ENCODE measurements around the gene OPCML. TPM values are rescaled to one million over a fixed set of nuclear protein-coding genes. Genes with fewer than 3 reads are reported as not detected.

OPCML gene
- total RNA-seq, 2 experiments from 2014 or later, result not detected

DNA sequence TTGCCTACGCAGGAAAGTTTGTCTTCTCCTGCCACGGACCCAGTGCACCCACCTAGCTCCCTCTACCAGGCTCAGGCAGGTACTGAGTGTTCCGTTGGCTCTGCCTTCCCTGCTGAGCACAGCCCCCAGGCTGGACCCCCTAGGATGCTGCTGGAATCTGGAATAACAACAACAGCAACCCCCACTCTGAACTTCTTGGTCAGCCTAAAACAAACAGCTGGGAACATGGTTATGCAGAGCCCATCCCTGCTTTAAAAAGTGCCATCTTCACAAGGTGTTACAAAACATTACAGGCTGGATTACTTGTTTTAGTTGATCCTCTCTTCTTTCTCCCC, 1.8 kb downstream of the OPCML start:
- Mint-ChIP-seq H3K4me3 (no peak overlapping the region), H3K36me3 (no peaks in the 10 kb centered on the region), H3K27me3 (peaks cover 26% of the 10 kb centered on the region), H3K27ac (no peak overlapping the region), H3K4me1 (ENCODE audit: low read depth) (no peaks in the 10 kb centered on the region), H3K9me3 (no peaks in the 10 kb centered on the region)
- CTCF ChIA-PET, result no interaction called here
- intact Hi-C loops (cut with micrococcal nuclease), result no loop called here
- DNase-seq, result no peak
- POLR2A ChIA-PET, result no interaction called here

DNA sequence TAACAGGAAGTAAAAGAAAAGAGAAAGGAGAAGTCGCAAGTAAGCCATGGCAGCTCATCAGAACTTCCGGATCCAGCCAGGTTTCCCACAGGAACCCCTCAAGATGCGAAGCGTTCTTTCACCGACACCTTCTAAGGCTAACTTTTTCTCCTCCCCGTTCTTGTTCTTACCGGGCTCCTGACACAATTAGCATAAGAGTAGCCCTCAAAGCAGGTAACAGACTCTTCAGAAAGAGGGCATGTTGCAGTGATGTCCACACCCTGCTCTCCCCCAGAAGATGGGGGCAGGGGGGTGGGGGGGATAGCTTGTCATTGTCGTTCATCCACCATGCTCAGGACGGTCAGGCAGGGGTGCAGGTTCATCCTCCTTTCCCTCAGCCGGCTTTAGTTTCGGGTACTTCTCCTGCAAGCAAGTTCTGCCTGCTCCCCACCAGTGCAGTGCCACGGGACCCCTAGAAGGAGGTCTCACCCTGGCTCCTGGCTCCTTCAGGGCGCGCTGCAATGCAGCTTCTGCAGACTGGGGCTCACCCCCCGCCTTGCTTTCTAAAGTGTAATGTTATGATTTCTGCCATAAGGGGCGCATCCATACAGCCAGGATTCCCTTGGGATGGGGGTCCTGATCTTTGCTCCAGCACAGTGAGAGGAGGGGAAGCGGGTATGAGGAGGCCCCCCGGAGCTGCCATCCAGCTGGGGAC, 2.3 kb downstream of the OPCML start:
- Mint-ChIP-seq H3K4me1 (ENCODE audit: low read depth) (no peaks in the 10 kb centered on the region), H3K36me3 (no peaks in the 10 kb centered on the region), H3K9me3 (no peaks in the 10 kb centered on the region), H3K27me3 (peaks cover 26% of the 10 kb centered on the region), H3K4me3 (no peak overlapping the region), H3K27ac (no peak overlapping the region)
- ChIA-PET CTCF (no interaction called here), POLR2A (no interaction called here)
- DNase-seq, result no peak
- intact Hi-C loops (cut with micrococcal nuclease), result no loop called here

DNA sequence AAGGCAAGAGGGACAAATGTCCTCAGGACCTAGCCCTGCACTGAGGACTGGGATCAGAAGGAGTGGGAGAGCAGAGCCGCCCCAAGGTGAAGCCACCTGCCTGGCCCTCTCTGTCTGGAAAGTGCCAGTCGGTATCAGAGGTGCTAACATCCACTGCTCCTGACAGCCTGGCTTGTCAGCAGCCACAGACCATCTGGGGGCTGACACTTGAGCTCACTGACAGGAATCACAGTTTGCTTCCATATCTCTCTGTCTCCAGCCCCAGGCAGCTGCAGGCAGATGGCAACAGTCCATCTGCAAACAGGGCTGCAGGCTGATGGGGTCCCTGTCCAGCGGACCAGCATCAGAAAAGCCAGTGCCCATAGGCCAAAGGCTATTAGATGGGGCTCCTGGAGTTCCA, 5.5 kb downstream of the OPCML start:
- no peaks in the 10 kb centered on the region for H3K4me1 Mint-ChIP-seq (ENCODE audit: low read depth)
- DNase-seq, result no peak
- CTCF ChIA-PET, result no interaction called here
- POLR2A ChIA-PET, result interaction anchor here (0.5 kb wide), 1 partner anchor 19 kb away, joined by 4 read pairs; no protein-coding TSS in a partner anchor
- H3K4me3 Mint-ChIP-seq, result no peak overlapping the region
- no peaks in the 10 kb centered on the region for H3K9me3 Mint-ChIP-seq
- intact Hi-C loops (cut with micrococcal nuclease), result no loop called here
- H3K36me3 Mint-ChIP-seq, result no peaks in the 10 kb centered on the region
- peaks cover 13% of the 10 kb centered on the region for H3K27me3 Mint-ChIP-seq
- H3K27ac Mint-ChIP-seq, result no peak overlapping the region

DNA sequence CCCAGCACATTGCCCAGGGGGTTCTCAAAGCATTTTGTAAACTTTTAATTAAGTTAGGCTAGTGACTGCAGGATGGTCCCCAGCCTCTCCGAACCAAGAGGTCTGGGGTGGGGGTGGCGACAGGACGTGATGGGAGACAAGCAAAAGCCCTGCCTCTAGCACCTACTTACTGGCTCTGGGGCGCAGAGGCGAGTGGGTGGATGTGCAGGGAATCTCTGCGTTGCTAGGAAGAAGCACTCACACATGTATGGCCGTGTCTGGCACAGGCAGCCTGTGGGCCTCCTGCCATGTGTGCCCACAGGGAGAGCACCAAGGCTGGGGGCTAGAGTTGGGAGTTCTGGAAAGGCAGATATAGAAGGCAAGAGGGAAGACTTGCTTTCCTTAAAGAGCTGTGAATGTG, 6.3 kb downstream of the OPCML start:
- peaks cover 7% of the 10 kb centered on the region for H3K27me3 Mint-ChIP-seq
- intact Hi-C loops (cut with micrococcal nuclease), result no loop called here
- H3K4me1 Mint-ChIP-seq (ENCODE audit: low read depth), result no peaks in the 10 kb centered on the region
- CTCF ChIA-PET, result no interaction called here
- H3K36me3 Mint-ChIP-seq, result no peaks in the 10 kb centered on the region
- POLR2A ChIA-PET, result no interaction called here
- H3K27ac Mint-ChIP-seq, result no peak overlapping the region
- H3K9me3 Mint-ChIP-seq, result no peaks in the 10 kb centered on the region
- no peak overlapping the region for H3K4me3 Mint-ChIP-seq
- DNase-seq, result no peak

DNA sequence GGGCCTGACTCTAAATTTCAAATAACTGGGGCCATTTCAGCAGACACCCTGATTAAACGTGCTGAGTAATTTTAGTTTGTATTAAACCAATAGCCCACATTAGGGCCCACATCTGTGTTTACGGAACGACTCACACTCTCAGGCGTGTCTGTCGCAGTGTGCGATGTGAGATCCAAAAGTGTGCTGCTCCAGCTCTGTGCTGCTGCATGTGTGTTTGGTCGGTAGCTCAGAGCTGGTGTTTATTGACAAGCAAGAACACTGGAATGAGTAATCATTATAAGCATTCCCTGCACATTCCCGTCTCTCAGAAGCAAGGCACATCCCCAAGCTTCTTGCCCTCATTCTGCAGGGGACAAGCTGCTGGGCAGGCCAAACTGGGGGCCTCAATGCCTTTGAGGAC, 7.8 kb downstream of the OPCML start:
- Mint-ChIP-seq H3K27me3 (peaks cover 5% of the 10 kb centered on the region), H3K27ac (no peak overlapping the region), H3K9me3 (no peaks in the 10 kb centered on the region), H3K4me1 (ENCODE audit: low read depth) (no peaks in the 10 kb centered on the region), H3K36me3 (no peaks in the 10 kb centered on the region), H3K4me3 (no peak overlapping the region)
- ChIA-PET CTCF (no interaction called here), POLR2A (no interaction called here)
- intact Hi-C loops (cut with micrococcal nuclease), result no loop called here
- no peak for DNase-seq

DNA sequence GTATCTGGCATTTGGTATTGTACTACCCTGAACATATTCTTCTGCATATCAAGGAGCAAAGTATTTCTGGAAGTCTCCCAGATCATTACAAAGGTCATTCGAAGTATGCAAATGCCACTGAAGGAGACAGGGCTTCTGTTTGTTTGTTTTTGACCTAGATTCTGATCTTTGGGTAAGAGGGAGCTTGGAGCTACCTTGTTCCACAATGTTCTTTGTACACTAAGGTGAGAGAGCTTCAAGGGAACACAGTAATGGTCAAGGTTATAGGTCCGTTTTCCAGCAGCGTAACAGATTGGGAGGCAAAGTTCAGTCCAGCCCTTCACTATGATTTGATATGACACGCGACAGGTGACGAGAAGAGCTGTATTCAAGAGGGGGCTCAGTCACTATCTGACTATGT, 10.0 kb downstream of the OPCML start:
- CTCF ChIA-PET, result no interaction called here
- POLR2A ChIA-PET, result no interaction called here
- Mint-ChIP-seq H3K4me3 (no peak overlapping the region), H3K27ac (no peak overlapping the region), H3K27me3 (no peaks in the 10 kb centered on the region), H3K4me1 (ENCODE audit: low read depth) (no peaks in the 10 kb centered on the region), H3K9me3 (no peaks in the 10 kb centered on the region), H3K36me3 (no peaks in the 10 kb centered on the region)
- no peak for DNase-seq
- intact Hi-C loops (cut with micrococcal nuclease), result no loop called here

DNA sequence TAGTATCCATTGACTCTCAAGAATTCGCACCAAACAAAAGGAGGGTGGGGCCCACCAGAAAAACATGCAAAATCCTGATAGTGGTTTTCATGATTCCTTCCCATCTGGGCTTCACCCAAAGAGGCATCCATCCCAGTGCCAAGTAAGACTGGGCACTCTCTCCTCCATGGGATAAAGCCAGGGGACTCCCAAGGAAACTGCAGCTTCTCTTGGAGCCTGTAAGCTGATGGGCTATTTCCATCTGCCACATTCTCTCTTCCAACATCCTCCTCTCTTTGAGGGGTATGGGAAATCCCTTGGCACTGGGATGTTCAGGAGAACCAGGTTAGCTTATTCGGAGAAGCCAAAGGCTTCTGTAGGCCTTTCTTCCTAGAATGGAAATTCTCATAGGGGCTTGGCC, 10.8 kb downstream of the OPCML start:
- H3K9me3 Mint-ChIP-seq, result no peaks in the 10 kb centered on the region
- POLR2A ChIA-PET, result no interaction called here
- no peaks in the 10 kb centered on the region for H3K27me3 Mint-ChIP-seq
- CTCF ChIA-PET, result no interaction called here
- H3K36me3 Mint-ChIP-seq, result no peaks in the 10 kb centered on the region
- intact Hi-C loops (cut with micrococcal nuclease), result no loop called here
- H3K27ac Mint-ChIP-seq, result no peak overlapping the region
- no peak overlapping the region for H3K4me3 Mint-ChIP-seq
- no peaks in the 10 kb centered on the region for H3K4me1 Mint-ChIP-seq (ENCODE audit: low read depth)
- no peak for DNase-seq

DNA sequence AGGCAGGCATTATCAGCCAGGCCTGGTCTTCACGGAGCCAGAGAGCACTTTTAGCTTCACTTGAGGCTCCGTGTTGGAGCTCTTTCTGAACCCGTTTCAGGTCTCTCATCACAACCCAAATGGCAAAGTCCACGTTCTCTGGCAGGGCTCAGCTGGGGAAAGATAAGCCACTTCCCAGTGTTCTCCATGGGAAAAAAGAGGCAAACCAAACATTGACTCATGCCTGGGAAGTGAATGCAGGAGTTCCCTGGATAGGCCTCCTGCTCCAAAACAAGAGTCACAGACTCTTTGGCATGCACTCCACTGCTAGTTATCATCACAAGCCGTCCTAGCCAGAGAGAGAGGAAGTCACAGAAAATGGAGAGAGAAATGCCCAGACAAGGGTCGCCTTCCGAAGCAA, 11.6 kb downstream of the OPCML start:
- POLR2A ChIA-PET, result no interaction called here

DNA sequence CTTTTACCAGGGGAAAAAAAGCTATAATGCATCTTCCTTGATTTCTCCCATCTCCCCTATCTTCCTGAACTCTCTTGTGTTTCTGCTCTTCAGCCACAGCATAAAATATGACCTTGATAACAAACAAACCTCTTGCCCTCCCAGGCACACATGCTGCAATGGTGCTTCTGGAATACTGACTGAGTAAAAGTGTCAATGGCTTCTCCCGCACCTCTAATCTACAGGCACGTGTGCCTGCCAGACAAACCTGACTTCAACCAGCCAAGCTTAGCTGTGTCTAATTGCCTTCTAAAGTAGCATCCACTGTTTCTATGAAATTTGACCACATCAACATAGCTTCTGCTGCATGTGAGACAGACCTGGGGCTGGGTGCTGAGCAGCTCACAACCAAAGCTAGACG, 12.7 kb downstream of the OPCML start:
- no peaks in the 10 kb centered on the region for H3K9me3 Mint-ChIP-seq
- H3K27ac Mint-ChIP-seq, result no peak overlapping the region
- H3K36me3 Mint-ChIP-seq, result no peaks in the 10 kb centered on the region
- no peak overlapping the region for H3K4me3 Mint-ChIP-seq
- H3K27me3 Mint-ChIP-seq, result no peaks in the 10 kb centered on the region
- POLR2A ChIA-PET, result no interaction called here
- intact Hi-C loops (cut with micrococcal nuclease), result no loop called here
- CTCF ChIA-PET, result interaction anchor here (0.6 kb wide), 1 partner anchor 422 kb away, joined by 3 read pairs; no protein-coding TSS in a partner anchor
- no peak for DNase-seq
- H3K4me1 Mint-ChIP-seq (ENCODE audit: low read depth), result no peaks in the 10 kb centered on the region

More for the DNA sequence above, 11.6 kb downstream of the OPCML start:
- intact Hi-C loops (cut with micrococcal nuclease), result no loop called here
- no peaks in the 10 kb centered on the region for H3K27me3 Mint-ChIP-seq
- CTCF ChIA-PET, result no interaction called here
- no peak overlapping the region for H3K4me3 Mint-ChIP-seq
- H3K36me3 Mint-ChIP-seq, result no peaks in the 10 kb centered on the region
- no peak for DNase-seq
- H3K27ac Mint-ChIP-seq, result no peak overlapping the region
- H3K9me3 Mint-ChIP-seq, result no peaks in the 10 kb centered on the region
- H3K4me1 Mint-ChIP-seq (ENCODE audit: low read depth), result no peaks in the 10 kb centered on the region

DNA sequence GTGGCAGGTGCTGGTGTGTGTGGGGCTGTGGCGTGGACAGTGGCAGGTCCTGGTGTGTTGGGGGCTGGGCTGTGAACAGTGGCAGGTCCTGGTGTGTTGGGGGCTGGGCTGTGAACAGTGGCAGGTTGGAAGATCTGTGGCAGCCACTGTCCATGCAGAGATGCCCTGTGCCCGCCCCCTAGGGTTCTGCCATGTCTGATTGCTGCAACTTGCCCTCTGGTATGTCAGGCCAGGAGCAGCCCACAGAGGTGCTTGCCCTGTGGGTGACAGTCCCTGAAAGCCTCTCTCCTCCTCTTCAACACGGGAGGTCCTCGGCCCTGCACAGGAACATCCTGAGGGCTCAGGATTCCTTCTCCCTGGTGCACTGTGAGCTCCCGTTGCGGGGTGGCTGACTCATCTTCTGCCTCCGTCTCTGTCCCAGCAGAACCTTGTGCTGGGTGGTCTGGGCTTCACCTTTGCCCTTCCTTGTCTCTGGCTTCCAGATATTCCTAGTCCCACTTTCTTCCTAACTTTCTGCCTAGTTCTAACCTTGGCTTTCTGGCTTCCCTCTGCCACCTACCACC, 13.5 kb downstream of the OPCML start:
- intact Hi-C loops (cut with micrococcal nuclease), result no loop called here

DNA sequence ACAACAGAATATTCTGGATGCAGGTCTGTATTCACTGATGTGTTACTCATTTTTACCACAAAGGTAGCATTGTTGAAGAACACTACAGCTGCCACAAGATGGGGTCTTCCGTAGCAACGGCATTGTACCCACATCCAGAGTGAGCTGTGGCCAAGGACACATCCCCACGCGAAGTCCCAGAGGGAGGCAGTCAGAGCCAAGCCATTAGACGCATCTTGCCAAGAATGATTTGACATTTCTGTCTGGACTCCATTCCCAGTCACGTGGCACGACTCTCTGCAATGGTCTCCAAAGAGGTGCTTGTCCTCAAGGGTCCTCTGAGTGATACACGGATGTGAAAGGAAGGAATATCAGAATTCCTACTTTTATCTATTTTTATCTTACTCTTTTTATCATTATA, 15.5 kb downstream of the OPCML start:
- no peaks in the 10 kb centered on the region for H3K4me1 Mint-ChIP-seq (ENCODE audit: low read depth)
- H3K27ac Mint-ChIP-seq, result no peak overlapping the region
- no peak for DNase-seq
- intact Hi-C loops (cut with micrococcal nuclease), result no loop called here
- no peak overlapping the region for H3K4me3 Mint-ChIP-seq
- POLR2A ChIA-PET, result no interaction called here
- H3K36me3 Mint-ChIP-seq, result no peaks in the 10 kb centered on the region
- no peaks in the 10 kb centered on the region for H3K9me3 Mint-ChIP-seq
- no peaks in the 10 kb centered on the region for H3K27me3 Mint-ChIP-seq
- CTCF ChIA-PET, result no interaction called here

More for the DNA sequence above, 13.5 kb downstream of the OPCML start:
- H3K27me3 Mint-ChIP-seq, result no peaks in the 10 kb centered on the region
- H3K27ac Mint-ChIP-seq, result no peak overlapping the region
- no peaks in the 10 kb centered on the region for H3K36me3 Mint-ChIP-seq
- H3K4me3 Mint-ChIP-seq, result no peak overlapping the region
- POLR2A ChIA-PET, result no interaction called here
- DNase-seq, result no peak
- H3K9me3 Mint-ChIP-seq, result no peaks in the 10 kb centered on the region
- no peaks in the 10 kb centered on the region for H3K4me1 Mint-ChIP-seq (ENCODE audit: low read depth)
- CTCF ChIA-PET, result no interaction called here

DNA sequence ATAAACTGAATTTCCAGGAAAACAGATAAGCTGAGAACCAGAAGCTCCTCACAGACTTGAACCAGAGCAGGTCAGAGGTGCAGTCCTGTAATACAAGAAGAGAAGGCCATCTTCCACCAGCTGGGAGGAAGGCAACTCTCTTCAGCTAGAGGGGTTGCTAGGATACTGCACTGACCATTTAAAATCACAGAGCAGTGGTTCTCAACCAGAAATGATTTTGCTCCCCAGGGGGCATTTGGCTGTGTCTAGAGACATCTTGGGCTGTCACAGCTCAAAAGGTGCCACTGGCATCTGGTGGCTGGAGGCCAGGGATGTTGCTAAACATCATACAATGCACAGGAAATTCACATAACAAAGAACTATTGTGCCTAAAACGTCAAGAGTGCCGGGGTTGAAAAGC, 17.2 kb downstream of the OPCML start:
- no peaks in the 10 kb centered on the region for H3K4me1 Mint-ChIP-seq (ENCODE audit: low read depth)
- intact Hi-C loops (cut with micrococcal nuclease), result no loop called here
- H3K27ac Mint-ChIP-seq, result no peak overlapping the region
- H3K36me3 Mint-ChIP-seq, result no peaks in the 10 kb centered on the region
- no peaks in the 10 kb centered on the region for H3K9me3 Mint-ChIP-seq
- ChIA-PET POLR2A (no interaction called here), CTCF (no interaction called here)
- no peak for DNase-seq
- H3K27me3 Mint-ChIP-seq, result no peaks in the 10 kb centered on the region
- no peak overlapping the region for H3K4me3 Mint-ChIP-seq

DNA sequence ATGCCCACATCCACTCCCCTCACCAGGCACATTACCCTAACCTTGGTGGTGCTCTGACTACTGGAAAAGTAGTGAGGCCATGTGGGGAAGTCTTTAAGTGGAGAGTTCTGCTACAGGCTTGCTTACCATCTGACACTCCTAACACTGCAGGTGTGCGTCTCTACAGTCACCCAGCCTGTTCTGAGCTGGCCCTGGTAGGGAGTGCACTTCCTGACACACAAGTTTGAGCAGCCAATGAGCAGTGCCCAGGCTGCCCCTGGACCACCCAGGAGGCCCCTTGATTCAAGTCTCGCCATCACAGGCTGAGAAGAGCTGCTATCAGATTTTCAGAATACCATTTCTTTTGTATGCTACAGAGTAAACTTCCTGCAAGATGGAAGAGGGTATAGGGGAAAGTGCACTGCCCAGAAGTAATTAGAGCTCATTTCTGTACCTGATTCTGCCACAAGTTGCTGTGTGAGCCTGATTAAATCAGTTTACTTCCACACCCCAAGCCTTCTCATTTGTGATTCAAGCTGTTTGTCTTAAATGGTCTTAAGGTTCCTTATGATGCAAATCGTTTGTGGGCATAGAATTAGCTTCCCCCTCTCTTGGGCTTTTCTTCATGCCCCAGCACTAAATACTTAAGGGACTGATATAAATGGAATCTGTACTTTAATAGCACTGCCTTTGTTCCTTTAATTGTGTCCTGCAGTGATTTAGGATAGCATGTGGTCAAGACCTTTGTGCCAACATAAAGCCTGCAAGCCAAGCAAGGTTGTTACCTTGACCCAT, 22.2 kb downstream of the OPCML start:
- Mint-ChIP-seq H3K4me3 (no peak overlapping the region), H3K4me1 (ENCODE audit: low read depth) (no peaks in the 10 kb centered on the region), H3K36me3 (no peaks in the 10 kb centered on the region), H3K27ac (no peak overlapping the region), H3K27me3 (no peaks in the 10 kb centered on the region), H3K9me3 (no peaks in the 10 kb centered on the region)
- intact Hi-C loops (cut with micrococcal nuclease), result no loop called here
- POLR2A ChIA-PET, result no interaction called here
- CTCF ChIA-PET, result no interaction called here
- DNase-seq, result no peak

Data from activated CD4-positive, alpha-beta memory T cell treated with anti-CD3 and anti-CD28 coated beads for 36 hours (primary cell).